GM12873 (cell line): ENCODE data around the gene PALD1.

Experiments
- TF ChIP-seq, protein P1 (sequence below): IDR thresholded peaks from 2 replicates; pipeline ENCODE4 v1.5.1; 2012; ENCODE audit warnings: low read depth, mild to moderate bottlenecking, moderate library complexity, low read length, control low read depth; ENCODE audit not compliant: insufficient read depth; ENCODE audit errors: missing control alignments

Gene PALD1

DNA sequence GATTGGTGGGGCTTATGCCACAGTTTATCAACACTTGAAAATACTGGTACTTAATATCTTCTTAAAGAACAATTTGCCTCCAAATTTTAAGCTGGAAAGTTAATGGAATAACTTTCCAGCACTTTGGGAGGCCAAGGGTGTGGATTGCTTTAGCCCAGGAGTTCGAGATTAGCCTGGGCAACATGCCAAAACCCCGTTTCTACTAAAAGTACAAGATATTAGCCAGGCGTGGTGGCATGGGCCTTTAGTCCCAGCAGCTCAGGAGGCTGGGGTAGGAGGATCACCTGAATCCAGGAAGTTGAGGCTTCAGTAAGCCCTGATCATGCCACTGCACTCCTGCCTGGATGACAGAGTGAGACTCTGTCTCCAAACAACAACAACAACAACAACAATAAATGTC lies 68.0 kb downstream of the PALD1 start:
- TF ChIP-seq, protein P1, sequence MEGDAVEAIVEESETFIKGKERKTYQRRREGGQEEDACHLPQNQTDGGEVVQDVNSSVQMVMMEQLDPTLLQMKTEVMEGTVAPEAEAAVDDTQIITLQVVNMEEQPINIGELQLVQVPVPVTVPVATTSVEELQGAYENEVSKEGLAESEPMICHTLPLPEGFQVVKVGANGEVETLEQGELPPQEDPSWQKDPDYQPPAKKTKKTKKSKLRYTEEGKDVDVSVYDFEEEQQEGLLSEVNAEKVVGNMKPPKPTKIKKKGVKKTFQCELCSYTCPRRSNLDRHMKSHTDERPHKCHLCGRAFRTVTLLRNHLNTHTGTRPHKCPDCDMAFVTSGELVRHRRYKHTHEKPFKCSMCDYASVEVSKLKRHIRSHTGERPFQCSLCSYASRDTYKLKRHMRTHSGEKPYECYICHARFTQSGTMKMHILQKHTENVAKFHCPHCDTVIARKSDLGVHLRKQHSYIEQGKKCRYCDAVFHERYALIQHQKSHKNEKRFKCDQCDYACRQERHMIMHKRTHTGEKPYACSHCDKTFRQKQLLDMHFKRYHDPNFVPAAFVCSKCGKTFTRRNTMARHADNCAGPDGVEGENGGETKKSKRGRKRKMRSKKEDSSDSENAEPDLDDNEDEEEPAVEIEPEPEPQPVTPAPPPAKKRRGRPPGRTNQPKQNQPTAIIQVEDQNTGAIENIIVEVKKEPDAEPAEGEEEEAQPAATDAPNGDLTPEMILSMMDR = no peak

- TF ChIP-seq, protein P1 = no peak
These were observed 70.9 kb downstream of the PALD1 start for GRCh38 chr10:70549351-70549961.

- TF ChIP-seq, protein P1 = peak; percentile 92
These were observed 71.4 kb downstream of the PALD1 start for GRCh38 chr10:70549962-70550458.

DNA sequence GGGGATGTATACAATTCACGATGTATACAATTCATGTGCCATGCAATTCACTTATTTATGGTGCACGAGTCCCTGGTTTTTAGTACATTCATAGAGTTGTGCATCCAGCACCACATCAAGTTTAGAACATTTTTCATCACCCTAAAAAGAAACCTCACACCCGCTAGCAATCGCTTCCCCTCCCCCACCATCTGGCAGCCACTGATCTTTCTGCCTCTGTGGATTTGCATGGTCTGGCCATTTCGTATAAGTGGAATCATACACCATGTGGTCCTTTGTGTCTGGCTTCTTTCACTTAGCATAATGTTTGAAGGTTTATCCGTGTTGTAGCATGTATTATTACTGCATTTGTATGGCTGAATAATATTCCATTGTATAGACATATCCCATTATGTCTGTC lies 71.9 kb downstream of the PALD1 start:
- TF ChIP-seq, protein P1 = no peak

DNA sequence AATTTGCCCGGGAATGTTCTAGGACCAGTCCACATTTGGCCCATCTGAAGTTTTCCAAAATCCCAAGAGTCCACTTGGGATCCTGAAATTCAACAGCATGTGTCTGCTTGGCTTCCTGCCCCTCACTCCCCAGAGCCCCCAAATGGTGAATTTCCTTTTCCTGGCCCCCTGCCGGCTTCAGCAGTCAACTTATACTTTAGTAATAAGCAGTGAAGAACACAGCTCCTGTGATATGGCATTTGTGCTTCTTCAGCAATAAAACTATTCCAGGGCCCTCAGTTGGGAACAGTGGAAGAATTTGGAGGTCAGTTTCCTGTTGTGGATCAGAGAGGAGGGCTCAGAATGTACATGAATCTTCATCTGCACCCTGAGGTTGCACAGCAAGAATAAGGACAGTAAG lies 72.9 kb downstream of the PALD1 start:
- TF ChIP-seq, protein P1 = no peak

GRCh38 chr10:70551971-70552422 lies 73.4 kb downstream of the PALD1 start:
- TF ChIP-seq, protein P1 = no peak

DNA sequence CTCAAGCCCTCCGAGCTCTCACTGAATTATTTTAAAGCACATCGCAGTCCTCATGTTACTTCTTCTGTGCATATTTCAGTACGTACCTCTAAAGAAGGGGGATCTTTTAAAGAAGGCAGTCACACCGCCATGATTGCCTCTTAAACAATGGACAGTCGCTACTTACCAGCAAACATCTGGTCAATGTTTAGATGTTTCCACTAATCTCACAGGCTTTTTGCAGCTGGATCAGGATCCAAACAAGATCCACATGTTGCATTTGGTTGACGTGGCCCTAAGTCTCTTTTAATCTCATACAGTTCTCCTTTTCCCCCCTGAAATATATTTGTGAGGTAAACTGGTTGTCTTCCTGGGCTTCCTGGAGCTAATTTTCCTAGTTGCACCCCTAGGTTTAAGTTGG lies 74.0 kb downstream of the PALD1 start:
- TF ChIP-seq, protein P1 = no peak

DNA sequence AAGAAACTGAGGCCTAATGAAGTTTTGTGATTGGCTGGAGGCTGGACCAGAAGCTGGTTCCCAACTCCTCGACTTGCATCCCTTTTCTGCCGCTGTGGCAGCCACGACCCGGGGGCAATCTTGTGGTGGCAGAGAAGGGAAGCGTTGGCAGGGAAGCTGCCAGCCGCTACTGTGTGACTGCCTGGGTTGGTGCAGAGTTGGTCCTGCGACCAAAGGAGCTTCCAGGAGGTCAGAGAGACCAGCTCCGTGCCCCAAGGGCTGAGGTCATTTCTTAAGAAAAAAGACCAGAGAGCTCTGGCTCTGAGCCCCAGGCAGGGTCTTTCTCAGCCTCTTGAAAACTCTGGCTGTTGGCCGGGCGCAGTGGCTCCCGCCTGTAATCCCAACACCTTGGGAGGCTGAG lies 76.8 kb downstream of the PALD1 start:
- TF ChIP-seq, protein P1 = no peak
